ENCODE data around the gene UST. TPM values are rescaled to one million over a fixed set of nuclear protein-coding genes. Genes with fewer than 3 reads are reported as not detected.

The UST gene
- total RNA-seq, 1 experiment from 2014 or later = 3.9 TPM

DNA sequence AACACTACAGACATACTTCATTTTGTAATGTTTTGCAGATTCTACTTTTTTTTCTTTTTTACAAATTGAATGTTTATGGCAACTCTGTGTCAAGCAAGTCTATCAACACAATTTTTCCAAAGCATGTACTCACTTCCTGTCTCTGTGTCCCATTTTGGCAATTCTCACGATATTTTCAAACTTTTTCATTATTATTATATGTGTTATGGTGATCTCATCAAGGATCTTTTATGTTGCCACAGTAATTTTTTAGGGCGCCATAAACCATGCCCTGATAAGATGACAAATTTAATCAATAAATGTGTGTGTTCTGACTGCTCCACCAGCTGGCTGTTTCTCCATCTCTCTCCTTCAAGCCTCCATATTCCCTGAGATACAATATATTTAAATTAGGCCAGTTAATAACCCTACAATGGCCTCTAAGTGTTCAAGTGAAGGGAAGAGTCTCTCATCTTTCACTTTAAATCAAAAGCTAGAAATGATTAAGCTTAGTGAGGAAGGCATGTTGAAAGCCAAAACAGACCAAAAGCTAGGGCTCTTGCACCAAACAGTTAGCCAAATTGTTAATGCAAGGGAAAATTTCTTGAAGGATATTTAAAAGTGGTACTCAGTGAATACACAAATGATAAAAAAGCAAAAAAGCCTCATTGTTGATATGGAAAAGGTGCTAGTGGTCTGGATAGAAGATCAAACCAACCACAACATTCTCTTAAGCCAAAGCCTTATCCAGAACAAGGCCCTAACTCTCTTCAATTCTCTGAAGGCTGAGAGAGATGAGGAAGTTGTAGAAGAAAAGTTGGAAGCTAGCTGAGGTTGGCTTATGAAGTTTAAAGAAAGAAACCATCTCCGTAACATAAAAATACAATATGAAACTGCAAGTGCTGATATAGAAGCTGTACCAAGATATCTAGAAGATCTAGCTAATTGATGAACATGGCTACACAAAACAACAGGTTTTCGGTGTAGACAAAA, 376.3 kb downstream of the UST start:
- TF ChIP-seq, protein P1, sequence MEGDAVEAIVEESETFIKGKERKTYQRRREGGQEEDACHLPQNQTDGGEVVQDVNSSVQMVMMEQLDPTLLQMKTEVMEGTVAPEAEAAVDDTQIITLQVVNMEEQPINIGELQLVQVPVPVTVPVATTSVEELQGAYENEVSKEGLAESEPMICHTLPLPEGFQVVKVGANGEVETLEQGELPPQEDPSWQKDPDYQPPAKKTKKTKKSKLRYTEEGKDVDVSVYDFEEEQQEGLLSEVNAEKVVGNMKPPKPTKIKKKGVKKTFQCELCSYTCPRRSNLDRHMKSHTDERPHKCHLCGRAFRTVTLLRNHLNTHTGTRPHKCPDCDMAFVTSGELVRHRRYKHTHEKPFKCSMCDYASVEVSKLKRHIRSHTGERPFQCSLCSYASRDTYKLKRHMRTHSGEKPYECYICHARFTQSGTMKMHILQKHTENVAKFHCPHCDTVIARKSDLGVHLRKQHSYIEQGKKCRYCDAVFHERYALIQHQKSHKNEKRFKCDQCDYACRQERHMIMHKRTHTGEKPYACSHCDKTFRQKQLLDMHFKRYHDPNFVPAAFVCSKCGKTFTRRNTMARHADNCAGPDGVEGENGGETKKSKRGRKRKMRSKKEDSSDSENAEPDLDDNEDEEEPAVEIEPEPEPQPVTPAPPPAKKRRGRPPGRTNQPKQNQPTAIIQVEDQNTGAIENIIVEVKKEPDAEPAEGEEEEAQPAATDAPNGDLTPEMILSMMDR (conservative IDR thresholded peaks at IDR 0.05; ENCODE audit: low read depth, low read length) = no peak
- TF ChIP-seq EZH2 (IDR thresholded peaks at IDR 0.05; ENCODE audit: low read length, unreplicated experiment) = no peak
- no peak for TF ChIP-seq EZH2phosphoT487 (IDR thresholded peaks at IDR 0.05; ENCODE audit: borderline replicate concordance, low read length)
- POLR2A ChIA-PET (ENCODE audit: unreplicated experiment) = no interaction called here
- Histone ChIP-seq H3K36me3 (ENCODE audit: low read depth, low read length) (no peaks in the 10 kb centered on the region), H3K4me2 (ENCODE audit: low read length) (no peak overlapping the region), H4K20me1 (ENCODE audit: low read length) (no peaks in the 10 kb centered on the region), H3K27ac (ENCODE audit: low read length) (no peak overlapping the region), H3K9me3 (ENCODE audit: low read length) (no peaks in the 10 kb centered on the region), H2AFZ (ENCODE audit: low read length) (no peak overlapping the region), H3K9me2 (replicated peaks; ENCODE audit: low read length) (no peaks in the 10 kb centered on the region), H3F3A (ENCODE audit: low read length, unreplicated experiment) (no peaks in the 10 kb centered on the region), H3K4me1 (ENCODE audit: insufficient read depth, low read length) (peaks cover 22% of the 10 kb centered on the region), H3K27me3 (ENCODE audit: low read length) (no peaks in the 10 kb centered on the region), H3K4me3 (ENCODE audit: low read length) (no peak overlapping the region), H3K9ac (ENCODE audit: low read length) (no peak overlapping the region), H3K79me2 (ENCODE audit: low read length) (no peaks in the 10 kb centered on the region)
- CTCF ChIA-PET = no interaction called here
- no peak for ATAC-seq
- intact Hi-C loops (cut with micrococcal nuclease) = no loop called here
- no peak for DNase-seq
- no TSS peak for BruUV-seq (replicated peaks)

DNA sequence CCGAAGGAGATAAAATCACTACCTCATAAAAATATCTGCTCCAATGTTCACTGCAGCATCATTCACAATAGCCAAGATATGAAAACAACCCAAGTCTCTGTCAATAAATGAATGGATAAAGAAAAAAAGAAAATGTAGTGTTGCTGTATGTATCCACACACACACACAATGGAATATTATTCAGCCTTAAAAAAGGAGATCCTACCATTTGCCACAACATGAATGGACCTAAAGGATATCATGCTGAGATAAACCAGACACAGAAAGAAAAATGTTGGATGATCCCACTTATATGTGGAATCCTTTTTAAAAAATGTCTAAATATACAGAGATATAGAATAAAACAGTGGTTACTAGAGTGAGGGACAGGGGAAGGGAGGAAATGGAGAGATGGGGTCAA, 378.5 kb downstream of the UST start:
- no peak overlapping the region for H3K9ac ChIP-seq (ENCODE audit: low read length)
- ATAC-seq (no peak), DNase-seq (no peak)
- no peaks in the 10 kb centered on the region for H3K27me3 ChIP-seq (ENCODE audit: low read length)
- H3K9me3 ChIP-seq (ENCODE audit: low read length) = no peaks in the 10 kb centered on the region
- H3K36me3 ChIP-seq (ENCODE audit: low read depth, low read length) = no peaks in the 10 kb centered on the region
- POLR2A ChIA-PET (ENCODE audit: unreplicated experiment) = no interaction called here
- intact Hi-C loops (cut with micrococcal nuclease) = no loop called here
- peaks cover 27% of the 10 kb centered on the region for H3K4me1 ChIP-seq (ENCODE audit: insufficient read depth, low read length)
- CTCF ChIA-PET = no interaction called here
- no peaks in the 10 kb centered on the region for H3F3A ChIP-seq (ENCODE audit: low read length, unreplicated experiment)
- no peaks in the 10 kb centered on the region for H3K79me2 ChIP-seq (ENCODE audit: low read length)
- no peak overlapping the region for H3K27ac ChIP-seq (ENCODE audit: low read length)
- no peak overlapping the region for H3K4me3 ChIP-seq (ENCODE audit: low read length)
- BruUV-seq (replicated peaks) = no TSS peak
- H2AFZ ChIP-seq (ENCODE audit: low read length) = no peak overlapping the region
- no peaks in the 10 kb centered on the region for H4K20me1 ChIP-seq (ENCODE audit: low read length)
- no peaks in the 10 kb centered on the region for H3K9me2 ChIP-seq (replicated peaks; ENCODE audit: low read length)
- H3K4me2 ChIP-seq (ENCODE audit: low read length) = no peak overlapping the region
- no peak for TF ChIP-seq EZH2 (IDR thresholded peaks at IDR 0.05; ENCODE audit: low read length, unreplicated experiment)
- TF ChIP-seq, protein P1 (conservative IDR thresholded peaks at IDR 0.05; ENCODE audit: low read depth, low read length) = no peak
- no peak for TF ChIP-seq EZH2phosphoT487 (IDR thresholded peaks at IDR 0.05; ENCODE audit: borderline replicate concordance, low read length)
